ENCODE results near the gene CAMP.

CAMP gene

GRCh38 chr3:48222616-48223513 lies at the start of gene CAMP:
TSS of gene CAMP (plus strand) at chr3:48223495. CDS start at chr3:48223512, 17 bp downstream.
- H3K4me1 Mint-ChIP-seq (ENCODE audit: low read depth), result peaks cover 10% of the 10 kb centered on the region

GRCh38 chr3:48178072-48178471 lies 45.2 kb upstream of the CAMP start:
- H3K4me3 Mint-ChIP-seq, result no peak overlapping the region
- H3K4me1 Mint-ChIP-seq (ENCODE audit: low read depth), result no peaks in the 10 kb centered on the region
- no peak overlapping the region for H3K27ac Mint-ChIP-seq
- H3K27me3 Mint-ChIP-seq, result no peaks in the 10 kb centered on the region
- peaks cover 16% of the 10 kb centered on the region for H3K36me3 Mint-ChIP-seq
- no peaks in the 10 kb centered on the region for H3K9me3 Mint-ChIP-seq (ENCODE audit: low read depth)

More at GRCh38 chr3:48222616-48223513, at the start of gene CAMP:
- H3K9me3 Mint-ChIP-seq (ENCODE audit: low read depth), result no peaks in the 10 kb centered on the region
- no peaks in the 10 kb centered on the region for H3K27me3 Mint-ChIP-seq
- no peaks in the 10 kb centered on the region for H3K36me3 Mint-ChIP-seq
- no peak within 1 kb of the TSS for H3K27ac Mint-ChIP-seq
- H3K4me3 Mint-ChIP-seq, result no peak within 1 kb of the TSS

GRCh38 chr3:48180021-48180420 lies 43.3 kb upstream of the CAMP start:
- Mint-ChIP-seq H3K36me3 (peaks cover 14% of the 10 kb centered on the region), H3K4me3 (no peak overlapping the region), H3K27ac (no peak overlapping the region), H3K9me3 (ENCODE audit: low read depth) (no peaks in the 10 kb centered on the region), H3K27me3 (peaks cover 2% of the 10 kb centered on the region), H3K4me1 (ENCODE audit: low read depth) (no peaks in the 10 kb centered on the region)

DNA sequence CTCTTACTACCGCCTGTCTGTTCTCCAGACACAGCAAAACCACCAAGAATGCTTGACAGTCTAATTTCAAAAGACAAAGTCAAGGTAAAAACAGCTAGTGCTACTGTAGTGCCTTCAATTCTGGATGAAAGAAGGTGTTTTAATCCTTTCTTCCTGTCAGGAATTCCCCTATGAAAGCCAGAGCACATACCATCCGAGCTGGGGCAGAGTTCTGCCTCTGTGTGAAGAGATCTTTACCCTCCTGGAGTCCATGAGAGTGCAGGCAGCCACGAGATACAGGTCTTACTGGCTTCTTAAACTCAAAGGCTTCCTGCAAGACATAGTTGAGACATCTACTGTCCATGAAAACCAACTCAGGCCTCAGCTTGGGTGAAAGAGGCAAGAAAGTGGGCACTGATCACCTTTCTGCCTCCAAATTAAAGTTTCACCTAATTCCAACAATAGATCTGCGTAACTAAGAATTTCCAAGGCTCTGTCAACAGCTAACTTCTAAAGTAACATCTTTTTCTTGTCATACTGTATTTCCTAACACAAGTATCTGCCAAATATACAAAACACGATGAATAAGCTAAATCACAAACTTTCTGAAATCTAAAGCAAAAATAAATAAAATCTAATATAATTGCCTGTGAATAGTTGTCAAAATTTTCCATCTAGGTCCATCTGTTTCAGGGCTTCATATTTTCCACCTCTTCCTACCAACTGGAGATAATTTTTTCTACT lies 42.6 kb upstream of the CAMP start:
- Mint-ChIP-seq H3K27me3 (peaks cover 2% of the 10 kb centered on the region), H3K4me3 (no peak overlapping the region), H3K36me3 (peaks cover 12% of the 10 kb centered on the region), H3K4me1 (ENCODE audit: low read depth) (no peaks in the 10 kb centered on the region), H3K9me3 (ENCODE audit: low read depth) (no peaks in the 10 kb centered on the region), H3K27ac (no peak overlapping the region)

- no peaks in the 10 kb centered on the region for H3K9me3 Mint-ChIP-seq (ENCODE audit: low read depth)
- H3K27ac Mint-ChIP-seq, result no peak overlapping the region
- H3K27me3 Mint-ChIP-seq, result peaks cover 14% of the 10 kb centered on the region
- peaks cover 10% of the 10 kb centered on the region for H3K4me1 Mint-ChIP-seq (ENCODE audit: low read depth)
- no peak overlapping the region for H3K4me3 Mint-ChIP-seq
- peaks cover 18% of the 10 kb centered on the region for H3K36me3 Mint-ChIP-seq
Measured at GRCh38 chr3:48184299-48184698, 39.0 kb upstream of the CAMP start.

DNA sequence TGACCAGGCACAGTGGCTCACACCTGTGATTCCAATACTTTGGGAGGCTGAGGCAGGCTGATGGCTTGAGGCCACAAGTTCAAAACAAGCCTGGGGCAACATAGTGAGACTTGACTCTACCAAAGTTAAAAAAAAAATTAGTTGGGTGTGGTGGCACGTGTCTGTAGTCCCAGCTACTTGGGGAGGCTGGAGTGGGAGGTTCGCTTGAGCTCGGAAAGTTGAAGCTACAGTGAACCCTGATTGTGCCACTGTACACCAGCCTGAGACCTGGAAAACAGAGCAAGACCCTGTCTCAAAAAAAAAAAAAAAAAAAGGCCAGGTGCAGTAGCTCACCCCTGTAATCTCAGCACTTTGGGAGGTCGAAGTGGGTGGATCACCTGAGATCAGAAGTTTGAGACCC lies 38.2 kb upstream of the CAMP start:
- H3K27me3 Mint-ChIP-seq, result peaks cover 14% of the 10 kb centered on the region
- H3K36me3 Mint-ChIP-seq, result peaks cover 16% of the 10 kb centered on the region
- no peaks in the 10 kb centered on the region for H3K9me3 Mint-ChIP-seq (ENCODE audit: low read depth)
- H3K27ac Mint-ChIP-seq, result no peak overlapping the region
- H3K4me3 Mint-ChIP-seq, result no peak overlapping the region
- peaks cover 10% of the 10 kb centered on the region for H3K4me1 Mint-ChIP-seq (ENCODE audit: low read depth)

DNA sequence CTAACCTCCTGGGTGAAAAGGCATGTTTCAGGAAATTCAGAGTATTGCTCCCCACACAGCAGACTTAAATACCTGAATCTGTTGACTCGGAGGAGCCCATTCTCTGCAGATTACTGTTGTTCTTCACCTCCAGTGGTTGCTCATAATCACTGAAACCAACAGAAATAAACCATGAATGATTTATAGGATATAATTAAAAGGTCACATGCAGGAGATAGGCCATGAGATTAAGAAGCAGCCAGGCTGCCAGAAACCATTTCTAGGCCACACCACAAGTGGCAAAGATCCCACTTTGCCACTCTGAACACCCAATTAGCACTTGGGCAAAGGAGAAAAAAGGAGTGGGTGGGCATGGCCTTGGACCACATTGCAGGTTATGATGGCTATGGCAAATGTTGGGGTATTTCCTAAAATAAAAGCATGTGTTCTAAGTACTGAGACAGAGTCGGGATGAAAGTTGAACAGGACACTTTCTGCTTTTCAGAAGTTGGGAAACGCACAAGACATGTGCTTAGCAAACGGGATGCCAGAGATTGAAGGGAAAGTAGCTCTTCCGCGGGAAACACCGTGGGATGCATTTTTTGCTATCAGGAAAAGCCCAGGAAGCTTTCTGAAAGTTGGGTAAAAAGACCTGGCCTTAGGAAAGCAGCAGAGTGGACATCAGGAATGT lies 36.5 kb upstream of the CAMP start:
- Mint-ChIP-seq H3K36me3 (peaks cover 14% of the 10 kb centered on the region), H3K9me3 (ENCODE audit: low read depth) (no peaks in the 10 kb centered on the region), H3K4me3 (peak overlapping the region; percentile 89), H3K4me1 (ENCODE audit: low read depth) (peaks cover 10% of the 10 kb centered on the region), H3K27me3 (peaks cover 14% of the 10 kb centered on the region), H3K27ac (peak overlapping the region; percentile 77)

GRCh38 chr3:48187301-48187578 lies 36.1 kb upstream of the CAMP start:
- Mint-ChIP-seq H3K9me3 (ENCODE audit: low read depth) (no peaks in the 10 kb centered on the region), H3K36me3 (peaks cover 11% of the 10 kb centered on the region), H3K4me3 (peak overlapping the region; percentile 89), H3K4me1 (ENCODE audit: low read depth) (peaks cover 10% of the 10 kb centered on the region), H3K27me3 (peaks cover 14% of the 10 kb centered on the region), H3K27ac (peak overlapping the region; percentile 77)

DNA sequence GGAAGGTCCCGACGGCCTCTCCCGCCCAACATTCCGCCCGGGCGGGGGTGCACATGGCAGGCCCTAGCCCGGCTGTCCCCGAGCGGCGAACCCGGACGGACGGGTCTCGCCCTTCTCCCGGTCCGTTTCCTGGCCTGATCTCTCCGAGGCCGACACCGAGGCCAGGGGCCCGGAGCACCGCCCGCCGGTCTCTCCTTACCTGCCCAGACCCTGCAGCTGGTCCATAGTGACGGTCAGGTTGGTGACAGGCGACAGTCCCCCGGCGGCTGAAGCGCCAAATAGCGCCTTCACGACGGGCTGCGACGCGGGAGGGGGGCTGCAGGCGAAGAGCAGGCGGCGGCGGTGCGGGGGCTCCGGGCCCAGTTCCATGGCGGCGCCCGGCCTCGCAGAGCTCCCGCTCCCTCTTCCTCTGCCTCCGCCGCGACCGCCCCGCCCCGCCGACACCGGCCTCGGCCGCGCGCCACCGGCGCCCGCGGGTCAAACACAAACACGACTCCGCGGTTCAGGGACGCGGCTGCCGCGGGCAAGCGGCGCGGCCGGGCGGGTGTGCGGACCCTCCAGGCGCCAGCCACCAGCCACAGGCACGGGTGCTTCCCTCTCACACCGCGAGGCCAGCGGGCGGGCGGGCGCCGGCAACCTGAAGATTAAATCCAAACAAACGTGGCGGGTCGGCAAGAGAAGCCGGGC lies 35.6 kb upstream of the CAMP start:
- H3K27ac Mint-ChIP-seq, result no peak overlapping the region
- peaks cover 10% of the 10 kb centered on the region for H3K4me1 Mint-ChIP-seq (ENCODE audit: low read depth)
- H3K27me3 Mint-ChIP-seq, result peaks cover 14% of the 10 kb centered on the region
- peak overlapping the region; percentile 93 for H3K4me3 Mint-ChIP-seq
- no peaks in the 10 kb centered on the region for H3K9me3 Mint-ChIP-seq (ENCODE audit: low read depth)
- peaks cover 11% of the 10 kb centered on the region for H3K36me3 Mint-ChIP-seq

DNA sequence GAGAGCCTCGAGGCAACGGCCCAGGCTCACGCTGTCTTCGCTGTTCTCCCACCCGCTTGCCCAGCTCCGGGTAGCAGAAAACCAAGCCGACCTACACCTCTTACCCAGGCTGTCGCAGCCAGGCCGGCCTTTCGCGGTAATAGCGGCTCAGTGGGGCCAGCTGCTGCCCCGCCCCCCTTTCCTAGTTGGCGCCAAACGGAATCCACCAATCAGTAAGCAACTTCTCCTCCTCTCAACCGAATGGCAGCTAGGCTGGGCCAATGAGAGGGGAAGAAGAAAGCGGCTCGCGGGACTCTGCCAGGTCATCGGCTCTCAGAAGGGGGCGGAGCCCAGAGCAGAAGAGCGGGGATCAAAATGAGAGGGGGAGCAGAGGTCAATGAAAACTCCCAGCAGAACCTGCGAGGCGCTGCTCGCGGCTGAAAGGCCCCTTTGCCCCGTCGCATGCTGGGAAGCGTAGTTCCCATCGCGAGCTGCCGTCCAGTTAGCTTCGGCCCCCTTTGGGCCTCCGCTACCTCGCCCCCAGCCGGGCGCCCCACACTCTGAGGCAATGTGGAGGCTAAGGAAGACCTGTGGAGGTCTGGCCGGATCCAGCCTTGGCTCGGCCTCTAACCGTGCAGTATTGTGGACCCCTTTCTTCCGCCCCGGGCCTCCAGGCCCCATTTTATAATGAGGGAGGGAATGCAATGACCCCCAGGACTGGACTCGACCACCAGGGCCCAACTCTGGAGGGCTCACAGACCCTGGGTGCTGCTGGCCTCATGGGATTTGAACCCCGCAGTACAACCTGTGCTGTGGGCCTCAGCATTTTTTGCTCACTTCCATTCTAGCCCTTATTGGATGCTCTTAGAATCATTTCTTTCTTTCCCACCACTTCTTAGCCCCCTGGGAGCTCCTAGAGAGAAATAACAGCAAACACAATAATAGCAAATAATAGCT lies 34.8 kb upstream of the CAMP start, which contains the start of gene CDC25A:
Gene CDC25A (minus strand): TSS at position 152 of the 936 bp plus-strand sequence. CDS start 470 bp downstream, outside the sequence.
- H3K27ac Mint-ChIP-seq, result peak within 1 kb of the TSS; percentile 78
- H3K36me3 Mint-ChIP-seq, result peaks cover 11% of the 10 kb centered on the region
- H3K4me1 Mint-ChIP-seq (ENCODE audit: low read depth), result peaks cover 10% of the 10 kb centered on the region
- peak within 1 kb of the TSS; percentile 93 for H3K4me3 Mint-ChIP-seq
- no peaks in the 10 kb centered on the region for H3K9me3 Mint-ChIP-seq (ENCODE audit: low read depth)
- H3K27me3 Mint-ChIP-seq, result peaks cover 13% of the 10 kb centered on the region

DNA sequence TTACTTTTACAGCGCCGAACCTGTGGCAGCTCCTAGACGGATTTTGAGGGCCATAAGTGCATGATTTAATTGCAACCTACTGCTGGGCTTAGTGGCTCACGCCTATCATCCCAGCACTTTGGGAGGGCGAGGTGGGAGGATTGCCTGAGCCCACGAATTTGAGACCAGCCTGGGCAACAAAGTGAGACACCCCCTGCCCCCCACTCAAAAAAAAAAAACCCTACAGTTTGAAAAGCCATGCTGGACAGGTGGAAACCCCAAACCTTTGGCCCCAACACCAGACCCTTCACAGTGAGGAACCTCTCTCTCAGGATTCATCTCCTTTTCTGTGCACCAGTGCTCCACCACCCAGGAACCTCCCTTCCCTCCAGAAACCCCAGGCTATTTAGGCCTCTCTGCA lies 34.0 kb upstream of the CAMP start:
- Mint-ChIP-seq H3K4me3 (no peak overlapping the region), H3K27ac (no peak overlapping the region), H3K9me3 (ENCODE audit: low read depth) (no peaks in the 10 kb centered on the region), H3K4me1 (ENCODE audit: low read depth) (peaks cover 10% of the 10 kb centered on the region), H3K27me3 (peaks cover 12% of the 10 kb centered on the region), H3K36me3 (peaks cover 11% of the 10 kb centered on the region)

GRCh38 chr3:48190911-48191310 lies 32.4 kb upstream of the CAMP start:
- no peak overlapping the region for H3K4me3 Mint-ChIP-seq
- peaks cover 9% of the 10 kb centered on the region for H3K36me3 Mint-ChIP-seq
- H3K27ac Mint-ChIP-seq, result no peak overlapping the region
- H3K4me1 Mint-ChIP-seq (ENCODE audit: low read depth), result peaks cover 10% of the 10 kb centered on the region
- no peaks in the 10 kb centered on the region for H3K9me3 Mint-ChIP-seq (ENCODE audit: low read depth)
- peaks cover 9% of the 10 kb centered on the region for H3K27me3 Mint-ChIP-seq

- no peak overlapping the region for H3K27ac Mint-ChIP-seq
- H3K4me1 Mint-ChIP-seq (ENCODE audit: low read depth), result no peaks in the 10 kb centered on the region
- no peak overlapping the region for H3K4me3 Mint-ChIP-seq
- no peaks in the 10 kb centered on the region for H3K9me3 Mint-ChIP-seq (ENCODE audit: low read depth)
- no peaks in the 10 kb centered on the region for H3K36me3 Mint-ChIP-seq
- no peaks in the 10 kb centered on the region for H3K27me3 Mint-ChIP-seq
Measured at GRCh38 chr3:48194446-48195071, 28.7 kb upstream of the CAMP start.

All from activated naive CD8-positive, alpha-beta T cell (primary cell).